ENCODE data around the gene CENPS. TPM values are rescaled to one million over a fixed set of nuclear protein-coding genes. Genes with fewer than 3 reads are reported as not detected.

CENPS gene
- total and polyA plus RNA-seq, 9 of the 15 experiments (the other 6 are each of a cell fraction or from before 2014, with no cell fraction given): 10.2 to 36.0 (median 26.0) TPM

DNA sequence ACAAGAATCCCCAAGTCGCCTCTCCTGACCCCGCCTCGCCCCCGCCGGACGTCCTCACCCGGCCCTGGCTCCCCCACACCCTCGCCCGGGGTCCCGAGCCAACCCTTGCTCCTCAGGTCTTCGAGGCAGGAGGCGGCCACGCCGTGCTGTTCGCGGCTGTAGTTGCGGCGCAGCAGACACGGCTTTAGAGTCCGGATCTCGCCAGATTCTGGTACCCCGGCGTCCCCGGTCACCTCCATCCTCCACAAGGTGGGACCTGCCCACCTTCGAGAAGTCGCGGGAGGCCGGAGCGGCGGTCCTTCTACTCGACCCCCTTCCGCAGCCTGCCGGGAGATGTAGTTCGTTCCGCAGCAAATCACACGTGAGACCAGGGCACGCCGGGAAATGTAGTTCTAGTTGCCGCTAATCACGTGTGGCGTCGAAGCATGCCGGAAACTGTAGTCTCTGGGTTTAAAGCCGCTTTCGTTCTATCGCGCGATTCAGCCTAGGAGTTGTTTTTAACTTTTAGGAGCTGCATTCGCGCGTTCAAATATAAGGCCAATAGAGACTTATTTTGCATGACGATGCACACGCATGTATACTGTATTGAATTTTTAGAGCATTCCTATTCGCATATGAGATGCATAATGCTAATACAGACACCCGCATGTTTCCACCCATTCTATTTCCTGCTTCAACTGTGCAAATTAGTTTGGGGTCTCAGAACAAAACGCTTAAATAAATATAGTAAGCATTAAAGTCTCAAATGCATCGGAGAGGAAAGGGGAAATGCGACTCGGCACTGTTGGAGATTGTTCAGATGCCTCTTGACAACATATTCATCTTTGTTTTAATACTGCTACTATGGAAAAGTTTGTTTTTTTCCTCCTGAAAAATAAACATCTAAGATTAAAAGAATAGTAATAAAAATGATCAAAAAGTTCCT, 42.2 kb downstream of the CENPS start, which contains the start of gene DFFA (continued):
- TF ChIP-seq MTA2 (IDR thresholded peaks at IDR 0.05; ENCODE audit: low read depth): no peak
- TF ChIP-seq CBX1 (IDR thresholded peaks at IDR 0.05; ENCODE audit: low read depth): 0 out of 2 replicates have a peak, but pooled peaks have one; percentile 50
- peak in 1 of 2 experiments; percentile 25; a peak in 2 of 4 replicates for TF ChIP-seq NONO (IDR thresholded peaks at IDR 0.05; ENCODE audit: low read depth in 2 of 2, low read length in 1 of 2)
- no peak for TF ChIP-seq ZNF507 (tag; conservative IDR thresholded peaks at IDR 0.05)
- no peak for TF ChIP-seq CEBPB (tag; IDR thresholded peaks at IDR 0.05)
- TF ChIP-seq U2AF2 (optimal IDR thresholded peaks at IDR 0.05; ENCODE audit: low read depth, low read length): no peak
- no peak; the same call in 1 of the 2 replicates for TF ChIP-seq ZKSCAN1 (IDR thresholded peaks at IDR 0.05; ENCODE audit: low read depth, low read length)
- TF ChIP-seq PTTG1 (tag; IDR thresholded peaks at IDR 0.05; ENCODE audit: low read depth): no peak
- peak in 1 of 2 experiments; percentile 86; a peak in 2 of 4 replicates for TF ChIP-seq HDAC1 (IDR thresholded peaks at IDR 0.05)
- TF ChIP-seq, protein P1, sequence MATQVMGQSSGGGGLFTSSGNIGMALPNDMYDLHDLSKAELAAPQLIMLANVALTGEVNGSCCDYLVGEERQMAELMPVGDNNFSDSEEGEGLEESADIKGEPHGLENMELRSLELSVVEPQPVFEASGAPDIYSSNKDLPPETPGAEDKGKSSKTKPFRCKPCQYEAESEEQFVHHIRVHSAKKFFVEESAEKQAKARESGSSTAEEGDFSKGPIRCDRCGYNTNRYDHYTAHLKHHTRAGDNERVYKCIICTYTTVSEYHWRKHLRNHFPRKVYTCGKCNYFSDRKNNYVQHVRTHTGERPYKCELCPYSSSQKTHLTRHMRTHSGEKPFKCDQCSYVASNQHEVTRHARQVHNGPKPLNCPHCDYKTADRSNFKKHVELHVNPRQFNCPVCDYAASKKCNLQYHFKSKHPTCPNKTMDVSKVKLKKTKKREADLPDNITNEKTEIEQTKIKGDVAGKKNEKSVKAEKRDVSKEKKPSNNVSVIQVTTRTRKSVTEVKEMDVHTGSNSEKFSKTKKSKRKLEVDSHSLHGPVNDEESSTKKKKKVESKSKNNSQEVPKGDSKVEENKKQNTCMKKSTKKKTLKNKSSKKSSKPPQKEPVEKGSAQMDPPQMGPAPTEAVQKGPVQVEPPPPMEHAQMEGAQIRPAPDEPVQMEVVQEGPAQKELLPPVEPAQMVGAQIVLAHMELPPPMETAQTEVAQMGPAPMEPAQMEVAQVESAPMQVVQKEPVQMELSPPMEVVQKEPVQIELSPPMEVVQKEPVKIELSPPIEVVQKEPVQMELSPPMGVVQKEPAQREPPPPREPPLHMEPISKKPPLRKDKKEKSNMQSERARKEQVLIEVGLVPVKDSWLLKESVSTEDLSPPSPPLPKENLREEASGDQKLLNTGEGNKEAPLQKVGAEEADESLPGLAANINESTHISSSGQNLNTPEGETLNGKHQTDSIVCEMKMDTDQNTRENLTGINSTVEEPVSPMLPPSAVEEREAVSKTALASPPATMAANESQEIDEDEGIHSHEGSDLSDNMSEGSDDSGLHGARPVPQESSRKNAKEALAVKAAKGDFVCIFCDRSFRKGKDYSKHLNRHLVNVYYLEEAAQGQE (IDR thresholded peaks at IDR 0.05; ENCODE audit: borderline replicate concordance): peak; percentile 83
- TF ChIP-seq, protein P1 (CRISPR knock-in tag; IDR thresholded peaks at IDR 0.05; ENCODE audit: low read depth): peak; percentile 56; the same call in 1 of the 2 replicates
- TF ChIP-seq SREBF2 (CRISPR knock-in tag; IDR thresholded peaks at IDR 0.05): no peak
- TF ChIP-seq KLF10 (CRISPR knock-in tag; IDR thresholded peaks at IDR 0.05): no peak
- TF ChIP-seq ZFP36 (IDR thresholded peaks at IDR 0.05; ENCODE audit: low read depth, low read length, partially characterized antibody): no peak
- no peak; the same call in 1 of the 2 replicates for TF ChIP-seq TCF3 (CRISPR knock-in tag; IDR thresholded peaks at IDR 0.05)
- peak; percentile 75 for TF ChIP-seq HDAC8 (tag; IDR thresholded peaks at IDR 0.05)
- TF ChIP-seq EHMT2 (IDR thresholded peaks at IDR 0.05): no peak
- TF ChIP-seq, protein P2, sequence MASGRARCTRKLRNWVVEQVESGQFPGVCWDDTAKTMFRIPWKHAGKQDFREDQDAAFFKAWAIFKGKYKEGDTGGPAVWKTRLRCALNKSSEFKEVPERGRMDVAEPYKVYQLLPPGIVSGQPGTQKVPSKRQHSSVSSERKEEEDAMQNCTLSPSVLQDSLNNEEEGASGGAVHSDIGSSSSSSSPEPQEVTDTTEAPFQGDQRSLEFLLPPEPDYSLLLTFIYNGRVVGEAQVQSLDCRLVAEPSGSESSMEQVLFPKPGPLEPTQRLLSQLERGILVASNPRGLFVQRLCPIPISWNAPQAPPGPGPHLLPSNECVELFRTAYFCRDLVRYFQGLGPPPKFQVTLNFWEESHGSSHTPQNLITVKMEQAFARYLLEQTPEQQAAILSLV (tag; IDR thresholded peaks at IDR 0.05): no peak
- TF ChIP-seq TRIM28 (IDR thresholded peaks at IDR 0.05): no peak
- no peak for TF ChIP-seq PYGO2 (tag; IDR thresholded peaks at IDR 0.05)

Measured in K562 (cell line).